H7 (cell line): ENCODE measurements around the gene APOBEC3H. TPM values are rescaled to one million over a fixed set of nuclear protein-coding genes. Genes with fewer than 3 reads are reported as not detected.

Experiments used
- DNase-seq: peaks from one replicate; pipeline ENCODE4 v3.0.0; 2012
- H3K27me3 ChIP-seq: 2 replicates; pipeline ENCODE4 v1.6.0; 2011; ENCODE audit warnings: mild to moderate bottlenecking, low read length; ENCODE audit not compliant: control insufficient read depth, insufficient read depth
- H3K36me3 ChIP-seq: replicated peaks from 2 replicates; pipeline ENCODE4 v1.5.1; 2011; ENCODE audit warnings: low read length; ENCODE audit not compliant: control insufficient read depth, insufficient read depth
- H3K4me3 ChIP-seq: 2 replicates; pipeline ENCODE4 v1.5.1; 2011; ENCODE audit warnings: low read depth, mild to moderate bottlenecking, control low read depth, low read length, moderate library complexity; ENCODE audit not compliant: insufficient read depth
- total RNA-seq: library from RNA; depleted of rRNA; stranded (reverse); fragments of >200 nt; shearing (Covaris generic); gene quantifications from 2 replicates; pipeline ENCODE4 v1.2.3, GENCODE V29; 2014; rRNA removed

APOBEC3H gene
- total RNA-seq, 1 experiment from 2014 or later = not detected

DNA sequence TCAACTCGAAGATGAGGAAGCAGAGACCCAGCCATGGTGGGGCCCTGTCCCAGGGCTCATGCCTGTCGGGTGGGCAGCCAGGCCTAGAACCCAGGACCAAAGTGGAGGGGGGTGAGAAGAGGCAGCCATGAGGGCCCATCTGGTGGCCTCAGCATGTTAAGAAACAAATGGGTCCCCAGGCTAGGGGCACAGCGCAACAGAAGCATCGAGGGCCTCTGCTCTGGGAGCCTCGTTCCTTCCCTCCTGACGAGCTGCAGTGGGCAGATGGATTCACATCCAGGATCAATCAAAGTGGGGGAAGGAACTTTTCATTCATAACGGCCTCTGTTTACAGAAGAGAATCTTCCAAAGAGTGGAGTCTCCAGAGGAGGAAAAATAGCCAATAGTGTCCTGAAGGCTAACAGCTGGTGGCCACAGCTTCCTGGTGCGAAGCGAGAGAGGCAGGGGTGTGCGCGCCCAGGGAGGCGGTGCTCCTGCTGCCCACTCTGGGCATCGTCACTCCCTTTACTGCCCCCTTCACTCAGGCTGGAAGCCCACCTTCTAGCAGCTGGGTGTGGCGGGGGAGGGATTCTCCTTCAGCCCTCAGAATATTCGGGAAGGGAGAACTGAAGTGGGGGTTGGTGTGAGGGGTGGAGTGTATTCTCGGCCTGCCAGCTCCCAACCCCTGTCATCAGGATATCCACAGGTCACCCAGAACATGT is 51.1 kb downstream of the APOBEC3H start:
- Histone ChIP-seq H3K36me3 (no peaks in the 10 kb centered on the region; the same call in 1 of the 2 replicates), H3K4me3 (no peak overlapping the region), H3K27me3 (peaks cover 8% of the 10 kb centered on the region)
- DNase-seq = peak; percentile 40

DNA sequence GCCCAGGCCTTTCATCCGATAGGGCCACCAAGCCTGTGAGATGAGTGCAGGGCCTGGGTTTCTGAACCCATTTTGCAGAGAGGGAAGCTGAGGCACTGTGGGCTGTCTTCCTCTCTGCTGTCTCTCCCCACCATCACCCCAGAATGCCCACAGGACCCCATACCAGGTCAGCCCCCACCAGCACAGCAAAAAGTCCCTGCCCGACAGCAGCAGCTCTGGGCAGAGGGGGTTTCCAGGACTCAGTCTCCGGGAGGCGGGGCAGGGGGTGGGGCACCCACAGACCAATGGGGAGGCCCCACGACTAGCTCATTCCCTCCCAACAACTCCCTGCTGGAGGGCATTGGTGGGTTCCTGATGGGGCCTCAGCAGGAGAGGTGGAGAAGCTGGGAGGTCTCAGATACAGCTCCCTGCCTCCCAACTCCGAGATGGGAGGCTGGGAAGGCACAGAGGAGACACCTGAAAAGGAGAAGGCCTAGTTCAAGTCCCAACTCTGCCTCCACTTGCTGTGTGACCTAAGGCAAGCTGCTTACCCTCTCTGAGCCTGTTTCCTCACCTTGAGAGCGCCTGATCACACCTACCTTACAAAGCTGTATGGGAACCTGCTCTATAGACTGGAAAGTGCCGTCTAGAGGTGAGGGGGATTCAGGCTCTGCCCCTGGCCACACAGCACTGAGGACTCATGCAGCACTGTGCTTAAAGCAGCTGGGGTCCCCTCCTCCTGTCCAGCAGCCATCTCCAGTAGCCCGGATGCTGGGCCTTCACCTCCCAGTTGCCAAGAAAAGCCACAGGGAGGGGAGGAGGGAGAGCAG is 51.9 kb downstream of the APOBEC3H start:
- Histone ChIP-seq H3K36me3 (no peaks in the 10 kb centered on the region; the same call in 1 of the 2 replicates), H3K4me3 (no peak overlapping the region), H3K27me3 (peaks cover 16% of the 10 kb centered on the region)
- peak; percentile 93 for DNase-seq

DNA sequence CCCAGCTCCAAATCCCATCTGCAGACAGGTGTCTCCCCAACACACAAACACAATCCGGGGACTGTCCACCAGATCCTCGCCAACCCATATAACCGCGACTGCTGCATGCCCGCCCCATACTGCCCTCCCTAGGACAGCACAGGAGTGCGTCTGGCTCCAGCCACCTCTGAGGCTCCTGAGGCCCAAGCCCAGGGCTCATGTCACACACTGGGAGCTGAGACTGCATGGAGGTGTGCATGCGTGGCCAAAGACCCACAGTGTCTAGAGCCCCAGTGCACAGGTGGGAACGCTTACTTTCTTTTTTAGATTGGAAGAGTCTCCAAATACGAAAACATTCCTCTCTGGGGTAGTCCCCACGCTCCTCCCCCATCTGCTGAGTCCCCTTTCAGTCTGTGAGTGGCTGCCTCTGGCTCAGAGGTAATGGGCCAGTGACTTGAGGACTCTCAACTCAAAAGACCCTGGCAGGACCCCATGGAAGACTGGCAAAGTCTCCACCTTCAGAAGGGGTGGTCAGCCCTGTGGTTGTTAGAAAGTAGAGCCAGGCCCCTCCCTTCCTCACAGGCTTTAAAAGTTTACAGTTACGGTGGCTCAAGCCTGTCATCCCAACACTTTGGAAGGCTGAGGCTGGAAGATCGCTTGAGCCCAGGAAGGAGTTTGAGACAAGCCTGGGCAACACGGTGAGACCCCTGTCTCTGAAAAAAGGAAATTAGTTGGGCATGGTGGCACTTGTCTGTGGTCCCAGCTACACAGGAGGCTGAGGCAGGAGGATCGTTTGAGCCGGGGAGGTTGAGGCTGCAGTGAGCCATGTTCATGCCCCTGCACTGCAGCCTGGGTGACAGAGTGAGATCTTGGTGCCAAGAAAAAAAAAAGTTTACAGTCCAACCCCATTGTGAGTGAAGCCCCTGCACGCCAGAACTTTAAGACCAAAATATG is 53.1 kb downstream of the APOBEC3H start:
- Histone ChIP-seq H3K36me3 (no peaks in the 10 kb centered on the region; the same call in 1 of the 2 replicates), H3K27me3 (peaks cover 23% of the 10 kb centered on the region), H3K4me3 (no peak overlapping the region)
- DNase-seq = peak; percentile 73

DNA sequence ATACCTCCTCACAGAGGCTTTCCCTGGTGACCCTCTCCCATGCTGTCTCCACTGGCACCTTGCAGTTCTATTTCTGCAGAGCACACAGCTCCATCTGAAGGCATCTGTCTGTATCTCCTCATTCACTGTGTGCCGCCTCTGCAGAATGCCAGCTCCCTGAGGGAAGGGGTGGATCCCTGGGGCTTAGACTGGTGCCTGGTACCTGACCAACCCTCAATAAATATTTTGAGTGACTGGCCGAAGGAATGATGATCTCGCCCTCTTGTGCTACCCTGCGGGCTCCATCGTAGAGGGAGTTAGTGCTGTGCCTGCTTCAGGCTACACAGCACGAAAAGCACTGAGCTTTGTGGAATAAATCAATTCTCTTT is 53.8 kb downstream of the APOBEC3H start:
- no peak for DNase-seq
- H3K4me3 ChIP-seq = no peak overlapping the region
- H3K36me3 ChIP-seq = no peaks in the 10 kb centered on the region; the same call in 1 of the 2 replicates
- H3K27me3 ChIP-seq = peaks cover 23% of the 10 kb centered on the region

DNA sequence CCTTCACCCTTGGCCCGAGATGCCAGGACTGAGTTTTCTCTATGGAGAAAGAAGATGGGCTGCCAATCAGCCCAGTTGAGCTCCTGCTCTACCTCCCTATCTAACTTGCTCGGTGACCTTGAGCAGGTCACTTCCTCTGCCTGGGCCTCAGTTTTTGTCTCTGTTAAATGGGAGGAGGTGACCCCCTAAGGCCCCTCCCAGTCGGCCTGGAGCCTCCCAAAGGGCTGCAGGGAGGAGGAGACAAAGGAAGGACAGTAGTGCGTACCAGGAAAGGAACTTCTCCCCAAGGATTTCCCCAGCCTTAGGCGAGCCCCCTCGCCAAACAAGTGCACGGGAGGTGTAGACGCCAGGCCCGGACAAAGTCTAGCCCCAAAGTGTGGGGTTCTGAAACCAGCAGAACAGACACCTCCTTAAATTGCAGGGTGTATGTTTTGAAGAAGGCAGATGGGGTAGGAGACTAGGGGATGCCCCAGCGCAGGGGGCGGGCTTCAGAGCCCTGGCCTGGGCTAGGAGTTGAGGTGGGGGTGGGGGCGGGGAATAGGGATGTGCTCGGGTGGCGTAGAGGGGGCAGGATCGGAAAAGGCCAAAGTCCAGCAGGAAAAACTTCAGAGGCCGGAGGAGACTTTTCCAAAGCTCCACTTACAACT is 54.4 kb downstream of the APOBEC3H start:
- peak; percentile 73 for DNase-seq
- no peak overlapping the region for H3K4me3 ChIP-seq
- peaks cover 23% of the 10 kb centered on the region for H3K27me3 ChIP-seq
- no peaks in the 10 kb centered on the region; the same call in 1 of the 2 replicates for H3K36me3 ChIP-seq

DNA sequence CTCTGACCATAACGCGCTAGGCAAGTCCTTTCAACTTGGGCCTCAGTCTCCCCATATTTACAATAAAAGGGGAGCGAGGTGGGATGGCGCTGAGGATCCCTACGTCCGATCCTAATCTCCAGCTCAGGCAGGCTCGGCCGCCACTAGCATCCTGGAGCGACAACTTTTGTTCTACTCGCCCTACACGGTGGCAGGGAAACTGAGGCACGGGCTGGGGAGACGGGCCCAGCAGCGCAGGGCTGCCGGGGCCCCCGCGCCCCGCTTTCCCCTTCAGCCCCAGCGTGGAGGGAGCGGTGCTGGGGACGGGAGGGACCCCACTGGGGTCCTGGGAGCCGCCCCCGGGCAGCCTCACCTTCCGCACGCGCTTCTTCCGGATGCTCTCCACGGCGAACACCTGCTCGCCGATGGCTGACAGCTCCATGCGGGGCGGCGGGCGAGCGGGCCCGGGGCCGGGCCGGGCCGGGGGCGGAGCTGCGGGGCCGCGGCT is 55.0 kb downstream of the APOBEC3H start:
- DNase-seq = no peak
- no peaks in the 10 kb centered on the region; the same call in 1 of the 2 replicates for H3K36me3 ChIP-seq
- H3K4me3 ChIP-seq = peak overlapping the region; percentile 63
- H3K27me3 ChIP-seq = peaks cover 23% of the 10 kb centered on the region

DNA sequence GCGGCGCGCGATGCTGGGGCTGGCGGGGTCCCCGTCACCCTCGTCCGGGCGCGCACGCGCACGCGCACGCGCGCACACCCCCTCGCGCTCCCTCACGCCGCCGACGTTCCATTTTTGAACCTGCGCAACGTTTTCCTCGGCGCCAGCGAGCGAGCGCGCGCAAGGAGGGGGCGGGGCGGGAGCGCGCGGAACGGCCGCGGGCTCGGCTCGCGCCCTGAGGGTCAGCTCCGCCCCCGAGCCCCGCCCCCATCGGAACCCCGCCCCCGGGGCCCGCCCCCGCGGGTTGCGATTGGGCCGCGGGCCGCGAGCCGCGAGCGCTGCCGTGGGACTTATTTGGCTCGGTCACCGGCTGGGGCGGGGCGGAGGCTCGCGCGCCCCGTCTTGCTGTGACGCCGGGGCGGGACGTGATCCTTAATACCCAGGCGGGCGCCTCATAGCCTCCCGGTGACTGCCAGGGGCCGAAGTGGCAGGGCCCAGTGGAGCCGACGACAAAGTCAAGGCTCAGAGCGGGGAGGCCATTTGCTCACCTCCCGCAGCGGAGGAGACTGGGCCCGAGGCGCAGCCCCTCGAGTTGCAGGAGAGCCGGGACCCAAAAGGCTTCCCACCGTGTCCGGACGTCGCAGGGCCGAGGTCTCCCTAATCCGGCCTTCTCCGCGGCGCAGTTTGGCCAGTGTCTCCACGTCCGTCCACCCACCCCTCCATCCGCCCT is 55.6 kb downstream of the APOBEC3H start, which contains the start of gene CBX7:
Gene CBX7, minus strand, starts transcription at position 170 of the 709 bp plus-strand sequence. CDS start 236 bp downstream, outside the sequence.
- H3K4me3 ChIP-seq = peak within 1 kb of the TSS; percentile 74
- peak; percentile 100 for DNase-seq
- H3K36me3 ChIP-seq = no peaks in the 10 kb centered on the region; the same call in 1 of the 2 replicates
- peaks cover 23% of the 10 kb centered on the region for H3K27me3 ChIP-seq

DNA sequence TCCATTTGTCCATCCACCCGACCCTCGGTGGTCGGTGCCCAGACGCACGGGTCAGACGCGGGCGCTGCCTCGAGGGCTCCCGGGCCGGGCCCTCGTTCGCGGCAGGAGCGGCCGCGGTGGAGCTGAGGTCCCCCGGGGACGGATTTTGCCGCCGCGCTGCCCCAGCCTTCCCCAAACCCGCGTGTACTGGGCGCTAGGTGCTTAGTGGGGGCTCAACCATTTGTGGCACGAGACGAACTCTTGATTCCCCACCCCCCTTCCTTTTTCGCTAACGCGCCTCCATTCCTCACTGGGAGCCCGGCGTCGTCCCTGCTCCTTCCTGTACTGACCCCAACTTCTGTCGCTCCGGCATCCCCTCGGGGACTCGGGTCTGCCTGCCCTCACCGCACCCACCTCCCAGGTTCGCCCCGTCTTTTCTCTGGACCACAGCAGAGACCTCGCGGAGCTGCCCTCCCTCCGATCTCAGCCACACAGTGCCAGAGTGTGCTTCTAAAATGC is 56.2 kb downstream of the APOBEC3H start:
- H3K36me3 ChIP-seq = no peaks in the 10 kb centered on the region; the same call in 1 of the 2 replicates
- DNase-seq = peak; percentile 71
- peak overlapping the region; percentile 74 for H3K4me3 ChIP-seq
- H3K27me3 ChIP-seq = peaks cover 23% of the 10 kb centered on the region

Other genes with a start within 250 kb of the APOBEC3H start
- 18.3 and 19.2 TPM in 2 replicates for gene CBX6, start 225.0 kb upstream of the APOBEC3H start, total RNA-seq
- not detected in 2 replicates for gene APOBEC3A, start 139.6 kb upstream of the APOBEC3H start, total RNA-seq
- gene APOBEC3B, start 114.9 kb upstream of the APOBEC3H start, total RNA-seq = 4.4 and 6.5 TPM in 2 replicates
- gene APOBEC3C, start 83.0 kb upstream of the APOBEC3H start, total RNA-seq = 1.5 and 2.0 TPM in 2 replicates
- 2.7 and 3.9 TPM in 2 replicates for gene APOBEC3D, start 76.1 kb upstream of the APOBEC3H start, total RNA-seq
- gene APOBEC3F, start 56.4 kb upstream of the APOBEC3H start, total RNA-seq = 1.1 and 3.5 TPM in 2 replicates
- 3.0 and 4.2 TPM in 2 replicates for gene APOBEC3G, start 20.0 kb upstream of the APOBEC3H start, total RNA-seq
- 4.5 and 5.4 TPM in 2 replicates for gene CBX7, start 55.4 kb downstream of the APOBEC3H start, total RNA-seq
- 7.2 and 8.5 TPM in 2 replicates for gene PDGFB, start 147.7 kb downstream of the APOBEC3H start, total RNA-seq
- gene RPL3, start 222.4 kb downstream of the APOBEC3H start, total RNA-seq = 3,029 and 3,176 TPM in 2 replicates